ENCODE results near the gene SETD2. TPM values are rescaled to one million over a fixed set of nuclear protein-coding genes. Genes with fewer than 3 reads are reported as not detected.

SETD2 gene
- total and polyA plus RNA-seq, 2 of the 8 experiments (the other 6 are each of a cell fraction or from before 2014, with no cell fraction given): 15.7 to 46.3 TPM

DNA sequence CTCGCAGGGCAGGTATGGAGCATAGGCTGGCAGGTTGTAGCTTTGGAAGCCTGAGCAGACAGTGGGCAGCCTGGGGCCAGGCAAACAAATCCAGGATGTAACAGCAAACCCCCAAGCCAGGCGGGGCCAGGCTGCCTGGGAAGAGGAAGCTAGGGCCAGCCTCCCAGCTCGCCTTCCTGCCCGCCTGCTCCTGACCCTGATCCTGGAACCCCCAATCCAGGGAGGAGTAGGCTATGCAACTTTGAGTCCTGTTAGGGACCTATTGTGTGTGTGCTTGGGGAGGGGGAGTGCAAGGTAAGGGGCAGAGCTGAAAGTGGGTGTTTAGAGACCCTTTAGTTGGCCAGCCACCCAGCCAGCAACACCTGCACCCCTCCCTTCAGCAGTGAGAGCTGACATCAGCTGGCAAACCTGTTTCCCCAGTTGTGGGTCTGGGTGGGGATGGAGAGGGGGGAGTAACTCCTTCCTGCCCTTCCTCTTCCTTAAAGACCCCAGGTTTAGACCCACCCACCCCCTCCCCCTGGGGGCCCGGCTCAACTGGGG, 181.9 kb downstream of the SETD2 start (continued):
- TF ChIP-seq, protein P1, sequence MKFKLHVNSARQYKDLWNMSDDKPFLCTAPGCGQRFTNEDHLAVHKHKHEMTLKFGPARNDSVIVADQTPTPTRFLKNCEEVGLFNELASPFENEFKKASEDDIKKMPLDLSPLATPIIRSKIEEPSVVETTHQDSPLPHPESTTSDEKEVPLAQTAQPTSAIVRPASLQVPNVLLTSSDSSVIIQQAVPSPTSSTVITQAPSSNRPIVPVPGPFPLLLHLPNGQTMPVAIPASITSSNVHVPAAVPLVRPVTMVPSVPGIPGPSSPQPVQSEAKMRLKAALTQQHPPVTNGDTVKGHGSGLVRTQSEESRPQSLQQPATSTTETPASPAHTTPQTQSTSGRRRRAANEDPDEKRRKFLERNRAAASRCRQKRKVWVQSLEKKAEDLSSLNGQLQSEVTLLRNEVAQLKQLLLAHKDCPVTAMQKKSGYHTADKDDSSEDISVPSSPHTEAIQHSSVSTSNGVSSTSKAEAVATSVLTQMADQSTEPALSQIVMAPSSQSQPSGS (IDR thresholded peaks at IDR 0.05; ENCODE audit: low read length): 0 out of 2 replicates have a peak, but pooled peaks have one; percentile 49
- no peak for TF ChIP-seq RNF2 (IDR thresholded peaks at IDR 0.05; ENCODE audit: borderline replicate concordance, low read depth, low read length, missing control alignments, poor library complexity, severe bottlenecking)
- TF ChIP-seq, protein P2, sequence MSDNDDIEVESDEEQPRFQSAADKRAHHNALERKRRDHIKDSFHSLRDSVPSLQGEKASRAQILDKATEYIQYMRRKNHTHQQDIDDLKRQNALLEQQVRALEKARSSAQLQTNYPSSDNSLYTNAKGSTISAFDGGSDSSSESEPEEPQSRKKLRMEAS (IDR thresholded peaks at IDR 0.05): no peak; the same call in 1 of the 2 replicates
- no peak for TF ChIP-seq CHD1 (IDR thresholded peaks at IDR 0.05; ENCODE audit: low read depth, low read length)
- TF ChIP-seq, protein P3, sequence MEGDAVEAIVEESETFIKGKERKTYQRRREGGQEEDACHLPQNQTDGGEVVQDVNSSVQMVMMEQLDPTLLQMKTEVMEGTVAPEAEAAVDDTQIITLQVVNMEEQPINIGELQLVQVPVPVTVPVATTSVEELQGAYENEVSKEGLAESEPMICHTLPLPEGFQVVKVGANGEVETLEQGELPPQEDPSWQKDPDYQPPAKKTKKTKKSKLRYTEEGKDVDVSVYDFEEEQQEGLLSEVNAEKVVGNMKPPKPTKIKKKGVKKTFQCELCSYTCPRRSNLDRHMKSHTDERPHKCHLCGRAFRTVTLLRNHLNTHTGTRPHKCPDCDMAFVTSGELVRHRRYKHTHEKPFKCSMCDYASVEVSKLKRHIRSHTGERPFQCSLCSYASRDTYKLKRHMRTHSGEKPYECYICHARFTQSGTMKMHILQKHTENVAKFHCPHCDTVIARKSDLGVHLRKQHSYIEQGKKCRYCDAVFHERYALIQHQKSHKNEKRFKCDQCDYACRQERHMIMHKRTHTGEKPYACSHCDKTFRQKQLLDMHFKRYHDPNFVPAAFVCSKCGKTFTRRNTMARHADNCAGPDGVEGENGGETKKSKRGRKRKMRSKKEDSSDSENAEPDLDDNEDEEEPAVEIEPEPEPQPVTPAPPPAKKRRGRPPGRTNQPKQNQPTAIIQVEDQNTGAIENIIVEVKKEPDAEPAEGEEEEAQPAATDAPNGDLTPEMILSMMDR (IDR thresholded peaks at IDR 0.05; ENCODE audit: control extremely low read depth in 1 of 3, insufficient read depth in 1 of 3, low read depth in 1 of 3, low read length in 3 of 3): no peak
- TF ChIP-seq, protein P4, sequence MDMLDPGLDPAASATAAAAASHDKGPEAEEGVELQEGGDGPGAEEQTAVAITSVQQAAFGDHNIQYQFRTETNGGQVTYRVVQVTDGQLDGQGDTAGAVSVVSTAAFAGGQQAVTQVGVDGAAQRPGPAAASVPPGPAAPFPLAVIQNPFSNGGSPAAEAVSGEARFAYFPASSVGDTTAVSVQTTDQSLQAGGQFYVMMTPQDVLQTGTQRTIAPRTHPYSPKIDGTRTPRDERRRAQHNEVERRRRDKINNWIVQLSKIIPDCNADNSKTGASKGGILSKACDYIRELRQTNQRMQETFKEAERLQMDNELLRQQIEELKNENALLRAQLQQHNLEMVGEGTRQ (IDR thresholded peaks at IDR 0.05; ENCODE audit: low read length): no peak
- TF ChIP-seq SIX5 (IDR thresholded peaks at IDR 0.05; ENCODE audit: low read depth, low read length): no peak
- TF ChIP-seq CTBP2 (IDR thresholded peaks at IDR 0.05; ENCODE audit: borderline replicate concordance, insufficient read depth, insufficient read length, low read length): no peak
- no peak for TF ChIP-seq CHD2 (IDR thresholded peaks at IDR 0.05; ENCODE audit: low read length)
- no peak for TF ChIP-seq RBBP5 (IDR thresholded peaks at IDR 0.05; ENCODE audit: borderline replicate concordance, low read depth, low read length)
- peak; percentile 28 for TF ChIP-seq ASH2L (IDR thresholded peaks at IDR 0.05; ENCODE audit: low read length)

All from H1 (cell line).